Measurements from ENCODE around the gene XRN1.

XRN1 gene

DNA sequence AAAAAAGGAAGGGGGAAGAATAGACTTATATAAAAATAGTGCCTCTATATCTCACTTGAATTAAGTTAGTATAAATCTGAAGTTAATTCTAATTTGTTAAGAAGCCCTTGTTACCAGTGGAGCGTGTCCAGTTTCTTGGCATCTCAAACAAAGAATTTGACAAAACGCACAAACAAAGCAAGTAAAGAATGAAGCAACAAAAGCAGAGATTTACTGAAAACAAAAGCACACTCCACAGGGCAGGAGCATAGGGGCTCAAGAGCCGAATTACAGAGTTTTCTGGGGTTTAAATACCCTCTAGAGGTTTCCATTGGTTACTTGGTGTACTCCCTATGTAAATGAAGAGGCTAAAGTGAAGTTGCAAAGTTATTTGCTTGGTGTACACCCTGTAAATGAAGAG lies 188.5 kb downstream of the XRN1 start:
- DNase-seq, result no peak

DNA sequence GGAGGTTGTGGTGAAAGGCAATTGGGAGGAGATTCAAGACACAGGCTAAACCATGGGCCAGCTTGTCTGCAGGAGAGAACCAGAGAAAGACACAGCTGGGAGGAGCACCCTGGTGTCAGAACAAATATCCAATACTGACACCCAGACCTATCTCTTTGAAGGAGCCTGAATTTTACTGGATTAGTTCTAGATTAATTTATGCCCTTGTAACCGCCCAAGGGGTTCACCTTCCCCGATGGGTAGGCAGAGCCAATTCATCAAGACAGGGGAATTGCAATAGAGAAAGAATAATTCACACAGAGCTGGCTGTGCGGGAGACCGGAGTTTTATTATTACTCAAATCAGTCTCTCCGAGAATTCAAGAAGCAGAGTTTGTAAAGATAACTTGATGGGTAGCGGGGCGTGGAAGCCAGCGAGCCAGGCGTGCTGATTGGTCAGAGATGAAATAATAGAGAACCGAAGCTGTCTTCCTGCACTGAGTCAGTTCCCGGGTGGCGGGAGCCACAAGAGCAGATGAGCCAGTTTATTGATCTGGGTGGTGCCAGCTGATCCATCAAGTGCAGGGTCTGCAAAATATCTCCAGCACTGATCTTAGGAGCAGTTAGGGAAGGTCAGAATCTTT lies 191.0 kb downstream of the XRN1 start:
- DNase-seq, result no peak

Measured in femur (tissue), 1 donor.